ENCODE data around the gene ATP1A4. TPM values are rescaled to one million over a fixed set of nuclear protein-coding genes. Genes with fewer than 3 reads are reported as not detected.
"Not testable (repeated sequence)": the region's sequence is repeated elsewhere in the genome, so short reads cannot be mapped to it uniquely, and the experiment has no call there.

ATP1A4 gene
- total and polyA plus RNA-seq, 2 donors (not counting 1 experiment from before 2014, with no cell fraction given), result not detected

- Histone ChIP-seq H3K9me3 (ENCODE audit: control insufficient read depth, insufficient read depth, low read depth, low read length) (no peaks in the 10 kb centered on the region), H3K4me1 (ENCODE audit: control insufficient read depth, extremely low read depth, insufficient read depth, low read length) (no peaks in the 10 kb centered on the region), H3K36me3 (ENCODE audit: control insufficient read depth, insufficient read depth, low read length) (no peaks in the 10 kb centered on the region), H3K4me3 (replicated peaks in 1 of 4; ENCODE audit: control extremely low read depth in 1 of 4, insufficient read depth in 1 of 4, low read depth in 3 of 4, low read length in 4 of 4) (no peak overlapping the region), H3K27me3 (ENCODE audit: control insufficient read depth, insufficient read depth, low read length) (peaks cover 13% of the 10 kb centered on the region), H3K4me2 (ENCODE audit: extremely low read depth, insufficient read depth, low read length) (no peak overlapping the region), H4K20me1 (ENCODE audit: control insufficient read depth, extremely low read depth, insufficient read depth, low read length) (no peaks in the 10 kb centered on the region), H3K27ac (ENCODE audit: insufficient read depth, low read length) (no peak overlapping the region), H3K9ac (ENCODE audit: insufficient read depth, low read length) (no peak overlapping the region), H3K79me2 (ENCODE audit: control insufficient read depth, insufficient read depth, low read length) (no peaks in the 10 kb centered on the region), H2AFZ (ENCODE audit: low read length) (no peak overlapping the region)
- TF ChIP-seq EZH2 (IDR thresholded peaks at IDR 0.05; ENCODE audit: low read length, missing control alignments) (no peak), CTCF (conservative IDR thresholded peaks at IDR 0.05 in 1 of 2, IDR thresholded peaks at IDR 0.05 in 1 of 2; ENCODE audit: low read depth in 1 of 2, low read length in 2 of 2) (peak; percentile 38 to 60)
- DNase-seq (ENCODE audit: low read depth in 2 of 2), result peak; percentile 33 to 73
Observed at GRCh38 chr1:160108888-160109662, 42.3 kb upstream of the ATP1A4 start.

GRCh38 chr1:160109686-160110085 lies 41.7 kb upstream of the ATP1A4 start:
- no peak overlapping the region for H3K4me3 ChIP-seq (replicated peaks in 1 of 4; ENCODE audit: control extremely low read depth in 1 of 4, insufficient read depth in 1 of 4, low read depth in 3 of 4, low read length in 4 of 4)
- no peaks in the 10 kb centered on the region for H3K79me2 ChIP-seq (ENCODE audit: control insufficient read depth, insufficient read depth, low read length)
- TF ChIP-seq CTCF (conservative IDR thresholded peaks at IDR 0.05 in 1 of 2, IDR thresholded peaks at IDR 0.05 in 1 of 2; ENCODE audit: low read depth in 1 of 2, low read length in 2 of 2) (no peak), EZH2 (IDR thresholded peaks at IDR 0.05; ENCODE audit: low read length, missing control alignments) (no peak)

GRCh38 chr1:160111462-160111861 lies 39.9 kb upstream of the ATP1A4 start:
- H3K9ac ChIP-seq (ENCODE audit: insufficient read depth, low read length); H3K4me1 ChIP-seq (ENCODE audit: control insufficient read depth, extremely low read depth, insufficient read depth, low read length); H3K36me3 ChIP-seq (ENCODE audit: control insufficient read depth, insufficient read depth, low read length); H3K27ac ChIP-seq (ENCODE audit: insufficient read depth, low read length); H3K79me2 ChIP-seq (ENCODE audit: control insufficient read depth, insufficient read depth, low read length); H3K9me3 ChIP-seq (ENCODE audit: control insufficient read depth, insufficient read depth, low read depth, low read length); H2AFZ ChIP-seq (ENCODE audit: low read length); H4K20me1 ChIP-seq (ENCODE audit: control insufficient read depth, extremely low read depth, insufficient read depth, low read length); H3K4me3 ChIP-seq (replicated peaks in 1 of 4; ENCODE audit: control extremely low read depth in 1 of 4, insufficient read depth in 1 of 4, low read depth in 3 of 4, low read length in 4 of 4); DNase-seq (ENCODE audit: low read depth in 2 of 2); H3K4me2 ChIP-seq (ENCODE audit: extremely low read depth, insufficient read depth, low read length): not testable (repeated sequence)
- peaks cover 20% of the 10 kb centered on the region for H3K27me3 ChIP-seq (ENCODE audit: control insufficient read depth, insufficient read depth, low read length)

More at GRCh38 chr1:160109686-160110085, 41.7 kb upstream of the ATP1A4 start:
- Histone ChIP-seq H3K4me1 (ENCODE audit: control insufficient read depth, extremely low read depth, insufficient read depth, low read length) (no peaks in the 10 kb centered on the region), H3K4me2 (ENCODE audit: extremely low read depth, insufficient read depth, low read length) (no peak overlapping the region), H3K27me3 (ENCODE audit: control insufficient read depth, insufficient read depth, low read length) (peaks cover 12% of the 10 kb centered on the region), H3K9me3 (ENCODE audit: control insufficient read depth, insufficient read depth, low read depth, low read length) (no peaks in the 10 kb centered on the region), H2AFZ (ENCODE audit: low read length) (no peak overlapping the region), H3K9ac (ENCODE audit: insufficient read depth, low read length) (no peak overlapping the region), H4K20me1 (ENCODE audit: control insufficient read depth, extremely low read depth, insufficient read depth, low read length) (no peaks in the 10 kb centered on the region), H3K36me3 (ENCODE audit: control insufficient read depth, insufficient read depth, low read length) (no peaks in the 10 kb centered on the region), H3K27ac (ENCODE audit: insufficient read depth, low read length) (no peak overlapping the region)
- DNase-seq (ENCODE audit: low read depth in 2 of 2), result no peak

All from fibroblast of lung (primary cell).